CD4-positive, alpha-beta memory T cell (primary cell): ENCODE results near the gene REPIN1. TPM values are rescaled to one million over a fixed set of nuclear protein-coding genes. Genes with fewer than 3 reads are reported as not detected.

Source experiments
- CTCF ChIA-PET: fragments of 350-600 bp; sonication (Branson Sonifier 250); formaldehyde crosslinking; loops from one replicate; lab custom pipeline; 2021; ENCODE audit warnings: inconsistent platforms; ENCODE audit not compliant: partially characterized antibody; lab: Charles Lee
- POLR2A ChIA-PET: fragments of 350-600 bp; sonication (Branson Sonifier 250); formaldehyde crosslinking; loops from one replicate; lab custom pipeline; 2021; ENCODE audit not compliant: partially characterized antibody; lab: Charles Lee
- DNase-seq, 5 donors: peaks; one replicate each; pipeline versions ENCODE4 v3.0.0 to v3.0.0-alpha.2; 2020 to 2022; ENCODE audit warnings: mixed read lengths in 1 of 5
- H3K27ac ChIP-seq: one replicate; pipeline ENCODE4 v1.7.0; 2013; ENCODE audit warnings: low read depth, low read length
- H3K27me3 ChIP-seq: 2 replicates; pipeline ENCODE4 v1.7.0; 2013; ENCODE audit warnings: mild to moderate bottlenecking, low read length, moderate library complexity; ENCODE audit not compliant: insufficient read depth
- H3K36me3 ChIP-seq: 2 replicates; pipeline ENCODE4 v1.7.0; 2013; ENCODE audit warnings: mild to moderate bottlenecking, low read length, moderate library complexity; ENCODE audit not compliant: insufficient read depth
- H3K4me1 ChIP-seq: 2 replicates; pipeline ENCODE4 v1.7.0; 2013; ENCODE audit warnings: mild to moderate bottlenecking, low read length, moderate library complexity; ENCODE audit not compliant: insufficient read depth
- H3K4me3 ChIP-seq, 2 donors: one replicate each; pipeline ENCODE4 v1.7.0; 2013; ENCODE audit warnings: low read length in 2 of 2, mild to moderate bottlenecking in 1 of 2
- H3K9me3 ChIP-seq, 2 donors: one replicate each; pipeline ENCODE4 v1.7.0; 2013; ENCODE audit warnings: low read length in 2 of 2, control low read depth in 1 of 2; ENCODE audit not compliant: control insufficient read depth in 1 of 2
- H3K27ac Mint-ChIP-seq, 7 donors: one replicate each; pipeline ENCODE4 v1.8.0; 2020 to 2021; ENCODE audit warnings: mixed read lengths in 7 of 7, mild to moderate bottlenecking in 6 of 7, inconsistent platforms in 3 of 7, moderate library complexity in 3 of 7
- H3K27me3 Mint-ChIP-seq, 2 donors: one replicate each; pipeline ENCODE4 v1.8.0; 2020 to 2021; ENCODE audit warnings: mixed read lengths in 2 of 2
- H3K36me3 Mint-ChIP-seq, 2 donors: one replicate each; pipeline ENCODE4 v1.8.0; 2020 to 2021; ENCODE audit warnings: mixed read lengths in 2 of 2, inconsistent platforms in 1 of 2, mild to moderate bottlenecking in 1 of 2
- H3K4me1 Mint-ChIP-seq, 4 donors: one replicate each; pipeline ENCODE4 v1.8.0; 2020 to 2021; ENCODE audit warnings: mixed read lengths in 4 of 4, mild to moderate bottlenecking in 1 of 4
- H3K4me3 Mint-ChIP-seq, 8 donors: one replicate each; pipeline ENCODE4 v1.8.0; 2020 to 2021; ENCODE audit warnings: mixed read lengths in 8 of 8, mild to moderate bottlenecking in 7 of 8, moderate library complexity in 6 of 8, inconsistent platforms in 3 of 8
- H3K9me3 Mint-ChIP-seq, 8 donors: one replicate each; pipeline ENCODE4 v1.8.0; 2020 to 2021; ENCODE audit warnings: mixed read lengths in 8 of 8, mild to moderate bottlenecking in 5 of 8, inconsistent platforms in 3 of 8, moderate library complexity in 1 of 8
- intact Hi-C: fragments of 100-400 bp; cut with micrococcal nuclease; formaldehyde crosslinking; loops from one replicate; pipeline ENCODE4 v1.15.1; 2023
- polyA plus RNA-seq, 2 donors: library from polyadenylated mRNA; unstranded; fragments of 300-500 nt; fragmentation: Illumina TruSeq; gene quantifications; one replicate each; pipeline ENCODE4 v1.2.3, GENCODE V29; 2021
- total RNA-seq, 2 experiments: library from RNA; stranded (reverse); gene quantifications; one replicate each; pipeline ENCODE4 v1.2.3, GENCODE V29; 2021

The REPIN1 gene
- total and polyA plus RNA-seq, 4 experiments from 2014 or later = 29.4 to 78.5 (median 67.1) TPM

- Histone ChIP-seq H3K27ac (no peak overlapping the region), H3K4me1 (peaks cover 27% of the 10 kb centered on the region), H3K36me3 (no peaks in the 10 kb centered on the region), H3K4me3 (no peak overlapping the region), H3K27me3 (no peaks in the 10 kb centered on the region), H3K9me3 (no peaks in the 10 kb centered on the region)
- CTCF ChIA-PET = interaction anchor here (0.6 to 5.3 kb wide), 21 partner anchors 9 to 654 kb away, joined by 3 to 55 read pairs (median 4); partner anchors contain the start of genes ACTR3C, LRRC61, REPIN1 and ZNF775
- H3K36me3 Mint-ChIP-seq = no peaks in the 10 kb centered on the region
- intact Hi-C loops = loop anchor here (1.0 to 5.0 kb wide), 4 partner anchors 66 to 422 kb away; partner anchors contain the start of gene GIMAP7
- peak overlapping the region in 1 of 7 donors; percentile 36 for H3K27ac Mint-ChIP-seq
- H3K27me3 Mint-ChIP-seq = no peaks in the 10 kb centered on the region
- no peak overlapping the region for H3K4me3 Mint-ChIP-seq
- H3K9me3 Mint-ChIP-seq = no peaks in the 10 kb centered on the region
- POLR2A ChIA-PET = interaction anchor here (1.1 to 4.4 kb wide), 5 partner anchors 13 to 51 kb away, joined by 4 to 43 read pairs (median 5); partner anchors contain the start of gene REPIN1
- H3K4me1 Mint-ChIP-seq = peaks cover 18 to 44% (median 32%) of the 10 kb centered on the region in 4 donors
- no peak for DNase-seq
Observed at GRCh38 chr7:150355666-150356059, 13.0 kb upstream of the REPIN1 start.

DNA sequence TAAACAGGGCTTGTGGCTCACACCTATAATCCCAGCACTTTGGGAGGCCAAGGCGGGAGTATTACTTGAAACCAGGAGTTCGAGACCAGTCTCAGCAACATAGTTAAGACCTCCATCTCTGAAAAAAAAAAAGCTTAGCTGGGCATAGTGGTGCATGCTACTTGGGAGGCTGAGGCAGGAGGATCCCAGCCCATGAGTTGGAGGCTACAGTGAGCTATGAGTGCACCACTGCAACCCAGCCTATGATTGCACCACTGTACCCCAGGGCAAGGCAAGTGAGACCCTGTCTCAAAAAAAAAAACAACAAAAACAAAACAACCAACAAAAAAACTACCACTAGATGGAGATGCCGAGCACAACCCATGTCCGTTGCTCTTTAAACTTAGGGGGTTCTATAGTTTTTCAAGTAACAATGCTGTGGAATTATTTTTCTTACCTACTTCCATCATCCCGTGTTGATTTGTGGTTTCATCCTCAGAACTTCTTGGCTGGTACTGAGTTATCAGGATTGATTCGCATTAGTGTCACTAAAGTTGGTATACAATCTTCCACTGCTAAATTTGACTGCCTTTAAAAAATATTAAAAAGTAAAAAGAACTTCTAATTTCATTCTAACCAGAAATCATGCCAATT is 12.2 kb upstream of the REPIN1 start:
- POLR2A ChIA-PET = interaction anchor here (1.1 to 4.4 kb wide), 5 partner anchors 13 to 50 kb away, joined by 4 to 43 read pairs (median 7); partner anchors contain the start of gene REPIN1

GRCh38 chr7:150357270-150357669 is 11.4 kb upstream of the REPIN1 start:
- Histone ChIP-seq H3K27ac (peak overlapping the region; percentile 30), H3K4me1 (peaks cover 27% of the 10 kb centered on the region), H3K27me3 (no peaks in the 10 kb centered on the region), H3K36me3 (no peaks in the 10 kb centered on the region), H3K9me3 (no peaks in the 10 kb centered on the region), H3K4me3 (peak overlapping the region in 1 of 2 donors; percentile 38)
- Mint-ChIP-seq H3K4me3 (peak overlapping the region in 7 of 8 donors; percentile 49 to 84 (median 75)), H3K9me3 (no peaks in the 10 kb centered on the region), H3K36me3 (no peaks in the 10 kb centered on the region), H3K27ac (peak overlapping the region; percentile 84 to 93 (median 89)), H3K4me1 (peaks cover 18 to 49% (median 32%) of the 10 kb centered on the region in 4 donors), H3K27me3 (no peaks in the 10 kb centered on the region)
- peak; percentile 52 to 84 (median 58) for DNase-seq
- ChIA-PET CTCF (interaction anchor here (1.1 to 5.3 kb wide), 11 partner anchors 11 to 402 kb away, joined by 3 to 55 read pairs (median 5); partner anchors contain the start of genes REPIN1 and ZNF775), POLR2A (interaction anchor here (0.6 to 4.4 kb wide), 13 partner anchors 9 to 398 kb away, joined by 3 to 43 read pairs (median 6); partner anchors contain the start of genes GIMAP1, GIMAP8, REPIN1 and ZNF775)
- intact Hi-C loops = loop anchor here (1.0 to 5.0 kb wide), 4 partner anchors 22 to 420 kb away; partner anchors contain the start of genes GIMAP7 and ZNF775

More for the DNA sequence above, 12.2 kb upstream of the REPIN1 start:
- peaks cover 18 to 44% (median 32%) of the 10 kb centered on the region in 4 donors for H3K4me1 Mint-ChIP-seq
- peaks cover 27% of the 10 kb centered on the region for H3K4me1 ChIP-seq
- intact Hi-C loops = loop anchor here (1.0 to 5.0 kb wide), 4 partner anchors 65 to 421 kb away; partner anchors contain the start of gene GIMAP7
- H3K27me3 ChIP-seq = no peaks in the 10 kb centered on the region
- peak overlapping the region in 3 of 8 donors; percentile 8 to 69 (median 26) for H3K4me3 Mint-ChIP-seq
- H3K36me3 ChIP-seq = no peaks in the 10 kb centered on the region
- H3K9me3 Mint-ChIP-seq = no peaks in the 10 kb centered on the region
- H3K27ac ChIP-seq = peak overlapping the region; percentile 6
- H3K27ac Mint-ChIP-seq = peak overlapping the region in 6 of 7 donors; percentile 13 to 60 (median 44)
- DNase-seq = peak in 4 of 5 donors; percentile 41 to 55 (median 53)
- no peaks in the 10 kb centered on the region for H3K36me3 Mint-ChIP-seq
- no peaks in the 10 kb centered on the region for H3K9me3 ChIP-seq
- no peaks in the 10 kb centered on the region for H3K27me3 Mint-ChIP-seq
- H3K4me3 ChIP-seq = no peak overlapping the region
- CTCF ChIA-PET = interaction anchor here (1.0 to 5.3 kb wide), 14 partner anchors 10 to 403 kb away, joined by 3 to 55 read pairs (median 5); partner anchors contain the start of genes REPIN1 and ZNF775

DNA sequence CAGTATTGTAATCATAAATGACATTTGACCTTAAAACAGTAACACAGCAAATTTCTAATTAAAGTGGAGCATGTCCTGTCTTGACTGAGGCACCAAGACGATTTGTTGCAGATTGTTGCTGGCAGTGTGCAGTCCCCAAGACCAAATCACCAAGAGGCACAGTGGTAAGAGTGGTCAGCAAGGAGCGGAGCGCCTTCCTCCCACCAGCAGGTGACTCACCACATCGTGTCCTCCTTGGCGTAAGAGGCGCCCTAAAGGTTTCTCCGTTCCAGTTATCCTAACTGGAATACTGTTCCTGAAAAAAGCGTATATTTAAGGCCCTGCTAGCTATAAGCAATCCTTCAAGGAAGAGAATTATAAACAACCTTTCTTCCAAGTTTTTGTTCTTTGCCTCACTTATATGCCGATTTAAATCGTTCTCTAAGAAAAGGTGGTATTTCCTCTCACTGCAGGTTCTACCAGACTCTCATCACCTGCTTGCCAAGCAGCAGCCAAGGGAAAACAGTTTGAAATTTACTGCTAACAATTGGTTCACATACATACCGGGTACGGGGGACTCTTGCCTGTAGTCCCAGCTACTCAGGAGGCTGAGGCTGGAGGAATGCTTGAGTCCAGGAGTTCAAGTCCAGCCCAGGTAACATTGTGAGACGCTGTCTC is 10.7 kb upstream of the REPIN1 start:
- POLR2A ChIA-PET = interaction anchor here (0.6 to 4.4 kb wide), 13 partner anchors 8 to 397 kb away, joined by 3 to 43 read pairs (median 5); partner anchors contain the start of genes GIMAP1, GIMAP8, REPIN1 and ZNF775
- H3K4me1 ChIP-seq = peaks cover 27% of the 10 kb centered on the region
- H3K9me3 ChIP-seq = no peaks in the 10 kb centered on the region
- Mint-ChIP-seq H3K9me3 (no peaks in the 10 kb centered on the region), H3K27ac (peak overlapping the region; percentile 84 to 93 (median 89)), H3K4me1 (peaks cover 19 to 53% (median 32%) of the 10 kb centered on the region in 4 donors), H3K4me3 (peak overlapping the region in 7 of 8 donors; percentile 49 to 84 (median 75)), H3K36me3 (no peaks in the 10 kb centered on the region), H3K27me3 (no peaks in the 10 kb centered on the region)
- H3K4me3 ChIP-seq = peak overlapping the region in 1 of 2 donors; percentile 5
- H3K27me3 ChIP-seq = no peaks in the 10 kb centered on the region
- peak overlapping the region; percentile 30 for H3K27ac ChIP-seq
- CTCF ChIA-PET = interaction anchor here (1.4 to 5.3 kb wide), 4 partner anchors 10 to 64 kb away, joined by 3 to 55 read pairs (median 8); partner anchors contain the start of gene REPIN1
- intact Hi-C loops = loop anchor here (1.0 to 5.0 kb wide), 4 partner anchors 21 to 419 kb away; partner anchors contain the start of genes GIMAP7 and ZNF775
- no peak for DNase-seq
- H3K36me3 ChIP-seq = no peaks in the 10 kb centered on the region

DNA sequence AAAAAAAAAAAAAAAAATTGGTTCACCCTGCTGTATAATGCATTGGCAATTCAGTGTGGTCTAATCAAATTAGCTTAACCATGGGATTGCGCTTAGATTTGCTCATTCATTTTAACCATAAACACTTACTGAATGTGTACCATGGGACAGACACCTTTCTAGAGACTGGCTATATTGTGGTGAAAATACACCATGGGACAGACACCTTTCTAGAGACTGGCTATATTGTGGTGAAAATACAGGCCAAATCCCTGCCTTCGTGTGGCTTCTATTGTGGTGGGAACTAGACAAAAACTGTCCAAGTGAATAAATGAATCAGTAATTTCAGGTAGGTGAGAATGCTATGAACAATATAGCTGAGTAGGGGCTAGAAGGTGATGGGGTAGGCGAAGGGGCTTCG is 10.2 kb upstream of the REPIN1 start:
- Mint-ChIP-seq H3K27me3 (no peaks in the 10 kb centered on the region), H3K27ac (peak overlapping the region in 3 of 7 donors; percentile 57 to 84 (median 70)), H3K4me3 (peak overlapping the region in 1 of 8 donors; percentile 25), H3K4me1 (peaks cover 19 to 53% (median 32%) of the 10 kb centered on the region in 4 donors), H3K9me3 (no peaks in the 10 kb centered on the region), H3K36me3 (no peaks in the 10 kb centered on the region)
- no peaks in the 10 kb centered on the region for H3K9me3 ChIP-seq
- no peaks in the 10 kb centered on the region for H3K36me3 ChIP-seq
- no peak overlapping the region for H3K27ac ChIP-seq
- ChIA-PET CTCF (interaction anchor here (1.4 to 5.3 kb wide), 4 partner anchors 10 to 64 kb away, joined by 3 to 55 read pairs (median 8); partner anchors contain the start of gene REPIN1), POLR2A (interaction anchor here (0.6 to 4.4 kb wide), 11 partner anchors 7 to 396 kb away, joined by 3 to 43 read pairs (median 5); partner anchors contain the start of genes GIMAP8, REPIN1 and ZNF775)
- H3K4me3 ChIP-seq = no peak overlapping the region
- H3K27me3 ChIP-seq = no peaks in the 10 kb centered on the region
- peaks cover 27% of the 10 kb centered on the region for H3K4me1 ChIP-seq
- intact Hi-C loops = loop anchor here (5.0 kb wide), 2 partner anchors 154 to 419 kb away; partner anchors contain the start of gene GIMAP7
- no peak for DNase-seq

GRCh38 chr7:150358988-150359621 is 9.5 kb upstream of the REPIN1 start:
- no peak for DNase-seq
- POLR2A ChIA-PET = interaction anchor here (0.6 to 4.4 kb wide), 6 partner anchors 10 to 396 kb away, joined by 3 to 43 read pairs (median 12); partner anchors contain the start of genes REPIN1 and ZNF775

More at GRCh38 chr7:150358988-150359621, 9.5 kb upstream of the REPIN1 start:
- H3K36me3 ChIP-seq = no peaks in the 10 kb centered on the region
- Mint-ChIP-seq H3K4me3 (no peak overlapping the region), H3K27me3 (no peaks in the 10 kb centered on the region), H3K36me3 (no peaks in the 10 kb centered on the region), H3K4me1 (peaks cover 23 to 57% (median 34%) of the 10 kb centered on the region in 4 donors), H3K27ac (peak overlapping the region; percentile 14 to 84 (median 69)), H3K9me3 (no peaks in the 10 kb centered on the region)
- no peak overlapping the region for H3K4me3 ChIP-seq
- intact Hi-C loops = loop anchor here (5.0 kb wide), 2 partner anchors 153 to 418 kb away; partner anchors contain the start of gene GIMAP7
- H3K9me3 ChIP-seq = no peaks in the 10 kb centered on the region
- H3K4me1 ChIP-seq = peaks cover 28% of the 10 kb centered on the region
- no peak overlapping the region for H3K27ac ChIP-seq
- no peaks in the 10 kb centered on the region for H3K27me3 ChIP-seq
- CTCF ChIA-PET = interaction anchor here (1.4 kb wide), 2 partner anchors 47 to 63 kb away, joined by 3 to 13 read pairs; a partner anchor contains a TSS
